ENCODE measurements around the gene SLC27A4. TPM values are rescaled to one million over a fixed set of nuclear protein-coding genes. Genes with fewer than 3 reads are reported as not detected.

Gene SLC27A4
- total RNA-seq, 2 donors from 2014 or later, result 19.2 to 21.5 TPM

DNA sequence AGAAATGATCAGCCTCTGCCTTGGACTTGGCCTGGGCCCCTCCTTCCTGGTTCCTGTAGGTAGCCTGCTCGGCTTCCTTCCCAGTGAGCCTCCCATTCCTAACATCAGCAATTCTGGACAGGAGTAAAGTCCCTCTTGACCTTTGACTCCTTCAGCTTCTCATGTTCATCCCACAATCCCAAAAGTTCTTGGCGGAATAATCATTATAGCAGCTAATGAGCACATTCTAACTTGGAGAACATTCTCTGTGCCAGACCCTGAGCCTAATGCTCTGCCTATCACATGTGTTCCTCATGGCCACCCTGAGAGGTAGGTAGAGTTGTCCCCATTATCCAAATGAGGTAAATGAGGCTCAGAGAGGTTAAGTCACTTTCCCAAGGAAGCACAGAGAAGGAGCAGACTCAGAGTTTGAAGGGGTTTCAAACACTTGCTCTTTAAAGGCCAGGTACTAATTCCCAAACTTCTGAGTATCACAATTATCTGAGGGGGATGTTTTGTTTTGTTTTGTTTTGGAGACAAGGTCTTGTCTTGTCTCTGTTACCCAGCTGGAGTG lies 43.0 kb upstream of the SLC27A4 start:
- no peak overlapping the region for H3K27ac ChIP-seq
- DNase-seq (ENCODE audit: low spot score), result no peak
- 81% methylated on average over 2 of the region's 2 CpGs for WGBS
- no peaks in the 10 kb centered on the region for H3K36me3 ChIP-seq
- no peaks in the 10 kb centered on the region for H3K9me3 ChIP-seq
- intact Hi-C loops (cut with DNase I), result no loop called here
- no peak overlapping the region for H3K4me3 ChIP-seq
- TF ChIP-seq POLR2A (IDR thresholded peaks at IDR 0.05) (no peak), POLR2AphosphoS5 (IDR thresholded peaks at IDR 0.05) (no peak)
- TF ChIP-seq, protein P1, sequence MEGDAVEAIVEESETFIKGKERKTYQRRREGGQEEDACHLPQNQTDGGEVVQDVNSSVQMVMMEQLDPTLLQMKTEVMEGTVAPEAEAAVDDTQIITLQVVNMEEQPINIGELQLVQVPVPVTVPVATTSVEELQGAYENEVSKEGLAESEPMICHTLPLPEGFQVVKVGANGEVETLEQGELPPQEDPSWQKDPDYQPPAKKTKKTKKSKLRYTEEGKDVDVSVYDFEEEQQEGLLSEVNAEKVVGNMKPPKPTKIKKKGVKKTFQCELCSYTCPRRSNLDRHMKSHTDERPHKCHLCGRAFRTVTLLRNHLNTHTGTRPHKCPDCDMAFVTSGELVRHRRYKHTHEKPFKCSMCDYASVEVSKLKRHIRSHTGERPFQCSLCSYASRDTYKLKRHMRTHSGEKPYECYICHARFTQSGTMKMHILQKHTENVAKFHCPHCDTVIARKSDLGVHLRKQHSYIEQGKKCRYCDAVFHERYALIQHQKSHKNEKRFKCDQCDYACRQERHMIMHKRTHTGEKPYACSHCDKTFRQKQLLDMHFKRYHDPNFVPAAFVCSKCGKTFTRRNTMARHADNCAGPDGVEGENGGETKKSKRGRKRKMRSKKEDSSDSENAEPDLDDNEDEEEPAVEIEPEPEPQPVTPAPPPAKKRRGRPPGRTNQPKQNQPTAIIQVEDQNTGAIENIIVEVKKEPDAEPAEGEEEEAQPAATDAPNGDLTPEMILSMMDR (IDR thresholded peaks at IDR 0.05), result no peak
- H3K4me1 ChIP-seq (replicated peaks), result no peaks in the 10 kb centered on the region
- no peaks in the 10 kb centered on the region for H3K27me3 ChIP-seq (replicated peaks; ENCODE audit: insufficient read depth)

DNA sequence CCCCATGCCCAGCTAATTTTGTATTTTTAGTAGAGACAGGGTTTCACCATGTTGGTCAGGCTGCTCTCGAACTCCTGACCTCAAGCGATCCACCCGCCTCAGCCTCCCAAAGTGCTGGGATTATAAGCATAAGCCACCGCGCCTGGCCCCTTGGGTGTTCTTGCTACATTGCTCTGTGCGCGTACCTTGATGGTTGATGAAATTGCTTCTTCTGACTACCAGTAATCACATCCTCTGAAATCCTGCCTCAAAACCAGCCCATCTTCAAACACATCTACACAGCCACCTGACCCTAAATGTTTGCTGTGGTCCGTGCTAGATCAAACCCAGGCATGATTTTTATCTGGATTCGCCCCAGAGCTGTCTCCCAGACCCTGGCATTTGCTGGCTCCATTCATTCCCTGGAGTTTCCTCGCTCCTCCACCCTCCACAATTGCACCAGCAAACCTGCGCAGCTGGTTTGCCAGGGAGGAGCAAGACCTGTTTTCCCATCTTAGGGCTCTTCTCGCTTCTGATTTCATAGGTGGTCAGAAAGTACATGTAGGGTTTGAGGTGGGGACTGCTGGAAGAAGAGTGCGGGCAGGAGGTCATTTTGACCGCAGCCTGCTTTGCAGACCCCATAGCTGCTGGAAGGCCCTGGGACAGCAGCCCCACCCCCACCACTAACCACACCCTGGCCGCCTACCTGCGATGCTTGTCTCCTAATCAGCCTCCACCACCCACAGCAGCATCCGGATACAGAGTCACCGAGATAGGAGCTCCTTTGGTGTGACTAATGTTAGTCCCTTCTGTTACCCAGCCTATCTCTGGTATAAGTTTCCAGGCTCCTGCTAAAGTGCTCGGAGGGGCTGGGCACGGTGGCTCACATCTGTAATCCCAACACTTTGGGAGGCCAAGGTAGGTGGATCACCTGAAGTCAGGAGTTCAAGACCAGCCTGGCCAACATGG lies 41.5 kb upstream of the SLC27A4 start:
- H3K4me3 ChIP-seq, result no peak overlapping the region
- H3K27ac ChIP-seq, result no peak overlapping the region
- WGBS, result 61% methylated on average over 20 of the region's 20 CpGs
- H3K4me1 ChIP-seq (replicated peaks), result no peaks in the 10 kb centered on the region
- intact Hi-C loops (cut with DNase I), result no loop called here
- H3K27me3 ChIP-seq (replicated peaks; ENCODE audit: insufficient read depth), result no peaks in the 10 kb centered on the region
- H3K36me3 ChIP-seq, result no peaks in the 10 kb centered on the region
- no peaks in the 10 kb centered on the region for H3K9me3 ChIP-seq
- TF ChIP-seq, protein P1 (IDR thresholded peaks at IDR 0.05), result no peak
- TF ChIP-seq POLR2AphosphoS5 (IDR thresholded peaks at IDR 0.05) (peak; percentile 79), POLR2A (IDR thresholded peaks at IDR 0.05) (no peak)
- DNase-seq (ENCODE audit: low spot score), result peak; percentile 40

DNA sequence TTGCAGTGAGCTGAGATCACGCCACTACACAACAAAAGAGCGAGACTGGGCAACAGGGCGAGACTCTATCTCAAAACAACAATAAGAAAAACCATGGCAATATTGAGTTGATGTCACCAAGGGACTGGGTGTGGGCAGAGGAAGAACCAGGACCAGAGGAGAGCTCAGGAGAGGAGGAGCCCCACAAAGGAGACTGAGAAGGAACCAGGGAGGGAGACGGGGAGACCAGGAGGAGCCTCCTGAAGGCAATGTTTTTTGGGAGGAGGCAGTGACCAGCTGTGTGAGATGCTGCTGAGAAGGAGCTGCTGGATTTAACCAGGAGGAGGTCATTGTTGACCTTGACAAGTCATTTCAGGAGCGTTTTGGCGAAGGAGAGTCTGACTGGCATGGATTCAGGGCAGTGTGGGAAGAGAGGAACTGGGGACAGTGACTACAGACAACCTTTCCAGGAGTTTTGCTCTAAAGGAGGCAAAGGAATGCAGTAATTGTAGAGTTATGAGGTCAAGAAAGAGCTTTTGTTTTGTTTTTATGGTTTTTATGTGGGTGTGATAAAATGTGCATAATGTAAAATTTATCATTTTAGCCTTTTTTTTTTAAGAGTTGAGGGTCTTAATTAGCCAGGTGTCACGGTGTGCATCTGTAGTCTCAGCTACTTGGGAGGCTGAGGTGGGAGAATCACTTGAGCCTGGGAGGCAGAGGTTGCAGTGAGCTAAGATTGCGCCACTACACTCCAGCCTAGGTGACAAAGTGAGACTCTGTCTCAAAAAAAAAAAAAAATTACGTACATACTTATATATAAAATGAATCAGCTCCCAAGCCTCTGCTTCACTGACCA lies 36.0 kb upstream of the SLC27A4 start:
- H3K27me3 ChIP-seq (replicated peaks; ENCODE audit: insufficient read depth), result no peaks in the 10 kb centered on the region
- no peak for DNase-seq (ENCODE audit: low spot score)
- H3K4me1 ChIP-seq (replicated peaks), result no peaks in the 10 kb centered on the region
- TF ChIP-seq POLR2A (IDR thresholded peaks at IDR 0.05) (no peak), POLR2AphosphoS5 (IDR thresholded peaks at IDR 0.05) (no peak)
- TF ChIP-seq, protein P1 (IDR thresholded peaks at IDR 0.05), result no peak
- H3K4me3 ChIP-seq, result no peak overlapping the region
- H3K36me3 ChIP-seq, result peaks cover 0 to 1% of the 10 kb centered on the region in 2 donors
- no peaks in the 10 kb centered on the region for H3K9me3 ChIP-seq
- intact Hi-C loops (cut with DNase I), result no loop called here
- WGBS, result 78% methylated on average over 9 of the region's 9 CpGs
- no peak overlapping the region for H3K27ac ChIP-seq

- Histone ChIP-seq H3K36me3 (peaks cover 0 to 4% of the 10 kb centered on the region in 2 donors), H3K9me3 (no peaks in the 10 kb centered on the region), H3K4me1 (replicated peaks) (no peaks in the 10 kb centered on the region), H3K27ac (no peak overlapping the region), H3K27me3 (replicated peaks; ENCODE audit: insufficient read depth) (no peaks in the 10 kb centered on the region), H3K4me3 (no peak overlapping the region)
- TF ChIP-seq, protein P1 (IDR thresholded peaks at IDR 0.05), result no peak
- TF ChIP-seq POLR2AphosphoS5 (IDR thresholded peaks at IDR 0.05) (no peak), POLR2A (IDR thresholded peaks at IDR 0.05) (no peak)
- DNase-seq (ENCODE audit: low spot score), result no peak
- intact Hi-C loops (cut with DNase I), result no loop called here
- 45% methylated on average over 5 of the region's 5 CpGs for WGBS
These were observed 35.4 kb upstream of the SLC27A4 start for GRCh38 chr9:128304971-128305288.
